ENCODE measurements around the gene CEP104.

DNA sequence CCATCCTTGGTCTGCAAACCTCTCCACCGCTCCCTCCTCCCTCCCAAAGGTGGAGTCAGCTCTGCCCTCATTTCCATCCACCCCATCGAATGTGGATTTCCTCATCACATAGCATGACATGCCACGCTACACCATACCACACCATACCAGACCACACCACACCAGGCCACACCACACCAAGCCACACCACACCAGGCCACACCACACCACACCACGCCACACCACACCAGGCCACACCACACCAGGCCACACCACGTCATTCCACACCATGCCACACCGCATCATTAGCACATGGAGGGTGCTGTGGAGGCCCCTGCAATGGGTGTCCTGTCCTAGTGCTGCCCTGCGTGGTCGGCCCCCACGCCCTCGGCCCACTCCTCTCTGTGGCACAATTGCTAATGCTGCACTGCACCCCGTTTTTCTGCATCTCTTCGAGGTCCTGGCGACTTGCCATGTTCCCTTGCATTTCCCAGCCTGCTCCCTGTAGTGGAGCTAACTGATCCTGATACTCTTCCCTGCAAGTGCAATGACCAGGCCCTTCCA is 11.5 kb upstream of the CEP104 start:
- no peak for TF ChIP-seq NFE2L1 (tag; IDR thresholded peaks at IDR 0.05; ENCODE audit: borderline replicate concordance, low read depth)
- TF ChIP-seq, protein P1, sequence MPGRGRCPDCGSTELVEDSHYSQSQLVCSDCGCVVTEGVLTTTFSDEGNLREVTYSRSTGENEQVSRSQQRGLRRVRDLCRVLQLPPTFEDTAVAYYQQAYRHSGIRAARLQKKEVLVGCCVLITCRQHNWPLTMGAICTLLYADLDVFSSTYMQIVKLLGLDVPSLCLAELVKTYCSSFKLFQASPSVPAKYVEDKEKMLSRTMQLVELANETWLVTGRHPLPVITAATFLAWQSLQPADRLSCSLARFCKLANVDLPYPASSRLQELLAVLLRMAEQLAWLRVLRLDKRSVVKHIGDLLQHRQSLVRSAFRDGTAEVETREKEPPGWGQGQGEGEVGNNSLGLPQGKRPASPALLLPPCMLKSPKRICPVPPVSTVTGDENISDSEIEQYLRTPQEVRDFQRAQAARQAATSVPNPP (IDR thresholded peaks at IDR 0.05; ENCODE audit: borderline replicate concordance, insufficient read depth, insufficient read length) = no peak
- no peak for TF ChIP-seq HOXB6 (CRISPR knock-in tag; IDR thresholded peaks at IDR 0.05; ENCODE audit: borderline replicate concordance)
